ENCODE measurements around the gene BGLAP.

DNA sequence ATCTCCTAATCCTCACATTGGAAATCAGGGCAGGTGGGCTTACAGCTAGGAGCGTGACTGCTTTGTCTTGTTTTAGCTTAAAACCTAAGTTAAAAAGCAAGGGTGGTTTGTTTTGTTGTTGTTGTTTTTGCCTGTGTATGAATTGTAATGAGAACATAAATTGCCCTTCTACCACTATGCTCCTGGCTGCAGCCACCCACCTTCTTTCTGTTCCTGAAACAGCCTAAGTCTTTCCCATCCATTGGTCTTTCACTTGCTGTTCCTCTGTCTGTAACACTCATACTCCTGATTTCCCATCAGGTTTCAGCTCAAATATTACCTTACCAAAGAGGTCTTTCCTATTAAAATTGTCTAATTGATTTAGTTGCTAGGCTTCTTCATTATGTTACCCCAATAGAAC is 41.5 kb downstream of the BGLAP start:
- TF ChIP-seq, protein P1, sequence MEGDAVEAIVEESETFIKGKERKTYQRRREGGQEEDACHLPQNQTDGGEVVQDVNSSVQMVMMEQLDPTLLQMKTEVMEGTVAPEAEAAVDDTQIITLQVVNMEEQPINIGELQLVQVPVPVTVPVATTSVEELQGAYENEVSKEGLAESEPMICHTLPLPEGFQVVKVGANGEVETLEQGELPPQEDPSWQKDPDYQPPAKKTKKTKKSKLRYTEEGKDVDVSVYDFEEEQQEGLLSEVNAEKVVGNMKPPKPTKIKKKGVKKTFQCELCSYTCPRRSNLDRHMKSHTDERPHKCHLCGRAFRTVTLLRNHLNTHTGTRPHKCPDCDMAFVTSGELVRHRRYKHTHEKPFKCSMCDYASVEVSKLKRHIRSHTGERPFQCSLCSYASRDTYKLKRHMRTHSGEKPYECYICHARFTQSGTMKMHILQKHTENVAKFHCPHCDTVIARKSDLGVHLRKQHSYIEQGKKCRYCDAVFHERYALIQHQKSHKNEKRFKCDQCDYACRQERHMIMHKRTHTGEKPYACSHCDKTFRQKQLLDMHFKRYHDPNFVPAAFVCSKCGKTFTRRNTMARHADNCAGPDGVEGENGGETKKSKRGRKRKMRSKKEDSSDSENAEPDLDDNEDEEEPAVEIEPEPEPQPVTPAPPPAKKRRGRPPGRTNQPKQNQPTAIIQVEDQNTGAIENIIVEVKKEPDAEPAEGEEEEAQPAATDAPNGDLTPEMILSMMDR (IDR thresholded peaks at IDR 0.05; ENCODE audit: extremely low read depth in 1 of 2, insufficient read depth in 1 of 2, low read depth in 1 of 2, low read length in 2 of 2) = no peak
- TF ChIP-seq POLR2A (IDR thresholded peaks at IDR 0.05; ENCODE audit: low read depth, low read length) = no peak
- no peak for TF ChIP-seq EZH2 (IDR thresholded peaks at IDR 0.05; ENCODE audit: borderline replicate concordance, low read depth, low read length, severe bottlenecking)
- no peak for TF ChIP-seq POLR2AphosphoS5 (IDR thresholded peaks at IDR 0.05; ENCODE audit: insufficient read depth, low read depth, low read length)
- TF ChIP-seq, protein P2, sequence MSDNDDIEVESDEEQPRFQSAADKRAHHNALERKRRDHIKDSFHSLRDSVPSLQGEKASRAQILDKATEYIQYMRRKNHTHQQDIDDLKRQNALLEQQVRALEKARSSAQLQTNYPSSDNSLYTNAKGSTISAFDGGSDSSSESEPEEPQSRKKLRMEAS (IDR thresholded peaks at IDR 0.05; ENCODE audit: insufficient read depth, insufficient read length) = no peak
- no peak for TF ChIP-seq JUN (IDR thresholded peaks at IDR 0.05; ENCODE audit: borderline replicate concordance, insufficient read depth, insufficient read length, low read depth)
- no peak for TF ChIP-seq GATA2 (IDR thresholded peaks at IDR 0.05; ENCODE audit: insufficient read depth, insufficient read length, low read depth, low read length)
